Neural progenitor cell (in vitro differentiated cells): ENCODE results near the gene TSPAN17. TPM values are rescaled to one million over a fixed set of nuclear protein-coding genes. Genes with fewer than 3 reads are reported as not detected.
A peak's percentile ranks its signal among the peaks of the same experiment; 100 is the strongest.

Source experiments
- DNase-seq: peaks from one replicate; pipeline ENCODE4 v3.0.0-alpha.2; 2016; ENCODE audit warnings: low spot score
- H2AFZ ChIP-seq: fragments of 200-600 bp; sonication (generic); replicated peaks from 2 replicates; pipeline ENCODE4 v1.6.1; 2016; ENCODE audit warnings: antibody characterized with exemption
- H3F3A ChIP-seq: fragments of 200-600 bp; sonication (generic); 2 replicates; pipeline ENCODE4 v1.6.1; 2016; ENCODE audit warnings: antibody characterized with exemption, low read depth
- H3K27ac ChIP-seq: fragments of 200-600 bp; sonication (generic); 2 replicates; pipeline ENCODE4 v1.5.1; 2016; ENCODE audit warnings: mild to moderate bottlenecking
- H3K27me3 ChIP-seq: fragments of 200-600 bp; sonication (generic); 2 replicates; pipeline ENCODE4 v1.6.1; 2016; ENCODE audit warnings: mild to moderate bottlenecking, moderate library complexity
- H3K36me3 ChIP-seq: fragments of 200-600 bp; sonication (generic); 2 replicates; pipeline ENCODE4 v1.5.1; 2016
- H3K4me1 ChIP-seq: fragments of 200-600 bp; sonication (generic); 2 replicates; pipeline ENCODE4 v1.6.1; 2016; ENCODE audit warnings: mixed run types
- H3K4me2 ChIP-seq: fragments of 200-600 bp; sonication (generic); 2 replicates; pipeline ENCODE4 v1.6.1; 2016
- H3K4me3 ChIP-seq: fragments of 200-600 bp; sonication (generic); 2 replicates; pipeline ENCODE4 v1.5.1; 2016
- H3K79me2 ChIP-seq: fragments of 200-600 bp; sonication (generic); 2 replicates; pipeline ENCODE4 v1.6.1; 2016; ENCODE audit warnings: low read depth
- H3K9ac ChIP-seq: fragments of 200-600 bp; sonication (generic); 2 replicates; pipeline ENCODE4 v1.6.1; 2016
- H3K9me3 ChIP-seq: fragments of 200-600 bp; sonication (generic); 2 replicates; pipeline ENCODE4 v1.5.1; 2016; ENCODE audit warnings: low read depth
- H4K20me1 ChIP-seq: fragments of 200-600 bp; sonication (generic); 2 replicates; pipeline ENCODE4 v1.6.1; 2016; ENCODE audit warnings: low read depth
- H3K27ac Mint-ChIP-seq: 3 replicates; pipeline ENCODE4 v1.8.0; 2021; ENCODE audit warnings: mixed read lengths
- H3K27me3 Mint-ChIP-seq: 2 replicates; pipeline ENCODE4 v1.8.0; 2022; ENCODE audit warnings: low read depth, mild to moderate bottlenecking, inconsistent platforms, moderate library complexity, mixed read lengths; ENCODE audit not compliant: insufficient read depth
- H3K36me3 Mint-ChIP-seq: 3 replicates; pipeline ENCODE4 v1.8.0; 2021; ENCODE audit warnings: mixed read lengths
- H3K4me1 Mint-ChIP-seq: 3 replicates; pipeline ENCODE4 v1.8.0; 2021; ENCODE audit warnings: mixed read lengths
- H3K4me3 Mint-ChIP-seq: 3 replicates; pipeline ENCODE4 v1.8.0; 2021; ENCODE audit warnings: mild to moderate bottlenecking, moderate library complexity, mixed read lengths
- H3K9me3 Mint-ChIP-seq: 3 replicates; pipeline ENCODE4 v1.8.0; 2020; ENCODE audit warnings: mixed read lengths
- EZH2 ChIP-seq: fragments of 200-600 bp; sonication (generic); IDR thresholded peaks from 2 replicates; pipeline ENCODE4 v1.6.1; 2017; ENCODE audit warnings: antibody characterized with exemption, mild to moderate bottlenecking, moderate library complexity
- EZH2phosphoT487 ChIP-seq: fragments of 200-600 bp; sonication (generic); IDR thresholded peaks from 2 replicates; pipeline ENCODE4 v1.6.1; 2017; ENCODE audit warnings: antibody characterized with exemption
- total RNA-seq: library from RNA; depleted of rRNA; stranded (reverse); fragments of >200 nt; gene quantifications from 2 replicates; pipeline ENCODE4 v1.2.3, GENCODE V29; 2015; ENCODE audit warnings: low replicate concordance
- TF ChIP-seq, protein P1 (sequence below): fragments of 200-600 bp; sonication (generic); IDR thresholded peaks from 2 replicates; pipeline ENCODE4 v1.5.1; 2017; ENCODE audit warnings: antibody characterized with exemption, mild to moderate bottlenecking

TSPAN17 gene
- total RNA-seq, 1 donor from 2014 or later: 25.9 TPM

DNA sequence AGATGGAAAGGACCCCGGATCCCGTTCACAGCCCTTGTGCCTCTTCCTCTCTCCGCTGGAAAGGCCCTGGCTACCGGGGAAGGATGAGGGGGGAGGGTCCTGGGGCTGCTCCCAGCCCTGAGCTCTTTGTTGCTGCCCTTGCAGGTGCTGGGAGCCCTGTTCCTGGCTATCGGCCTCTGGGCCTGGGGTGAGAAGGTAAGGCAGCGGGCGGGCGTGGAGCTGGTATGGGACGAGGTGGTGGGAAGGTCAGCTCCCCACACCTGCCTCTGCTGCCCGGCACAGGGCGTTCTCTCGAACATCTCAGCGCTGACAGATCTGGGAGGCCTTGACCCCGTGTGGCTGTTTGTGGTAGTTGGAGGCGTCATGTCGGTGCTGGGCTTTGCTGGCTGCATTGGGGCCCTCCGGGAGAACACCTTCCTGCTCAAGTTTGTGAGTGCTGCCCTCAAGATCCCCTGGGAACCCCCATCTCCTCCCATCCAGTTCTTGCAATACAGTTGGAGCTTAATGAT, 4.2 kb downstream of the TSPAN17 start:
- Histone ChIP-seq H3K9me3 (no peaks in the 10 kb centered on the region), H3F3A (peaks cover 4% of the 10 kb centered on the region), H4K20me1 (peaks cover 24% of the 10 kb centered on the region), H3K4me2 (no peak overlapping the region), H3K4me3 (no peak overlapping the region), H3K36me3 (no peaks in the 10 kb centered on the region), H3K9ac (no peak overlapping the region), H3K79me2 (peaks cover 30% of the 10 kb centered on the region), H2AFZ (no peak overlapping the region), H3K4me1 (peaks cover 14% of the 10 kb centered on the region), H3K27ac (no peak overlapping the region), H3K27me3 (no peaks in the 10 kb centered on the region)
- Mint-ChIP-seq H3K27ac (no peak overlapping the region), H3K36me3 (peaks cover 5% of the 10 kb centered on the region), H3K27me3 (peaks cover 13% of the 10 kb centered on the region), H3K9me3 (no peaks in the 10 kb centered on the region), H3K4me1 (peaks cover 22% of the 10 kb centered on the region), H3K4me3 (no peak overlapping the region)
- DNase-seq: no peak
- TF ChIP-seq EZH2phosphoT487 (no peak), EZH2 (no peak)
- TF ChIP-seq, protein P1, sequence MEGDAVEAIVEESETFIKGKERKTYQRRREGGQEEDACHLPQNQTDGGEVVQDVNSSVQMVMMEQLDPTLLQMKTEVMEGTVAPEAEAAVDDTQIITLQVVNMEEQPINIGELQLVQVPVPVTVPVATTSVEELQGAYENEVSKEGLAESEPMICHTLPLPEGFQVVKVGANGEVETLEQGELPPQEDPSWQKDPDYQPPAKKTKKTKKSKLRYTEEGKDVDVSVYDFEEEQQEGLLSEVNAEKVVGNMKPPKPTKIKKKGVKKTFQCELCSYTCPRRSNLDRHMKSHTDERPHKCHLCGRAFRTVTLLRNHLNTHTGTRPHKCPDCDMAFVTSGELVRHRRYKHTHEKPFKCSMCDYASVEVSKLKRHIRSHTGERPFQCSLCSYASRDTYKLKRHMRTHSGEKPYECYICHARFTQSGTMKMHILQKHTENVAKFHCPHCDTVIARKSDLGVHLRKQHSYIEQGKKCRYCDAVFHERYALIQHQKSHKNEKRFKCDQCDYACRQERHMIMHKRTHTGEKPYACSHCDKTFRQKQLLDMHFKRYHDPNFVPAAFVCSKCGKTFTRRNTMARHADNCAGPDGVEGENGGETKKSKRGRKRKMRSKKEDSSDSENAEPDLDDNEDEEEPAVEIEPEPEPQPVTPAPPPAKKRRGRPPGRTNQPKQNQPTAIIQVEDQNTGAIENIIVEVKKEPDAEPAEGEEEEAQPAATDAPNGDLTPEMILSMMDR: no peak

DNA sequence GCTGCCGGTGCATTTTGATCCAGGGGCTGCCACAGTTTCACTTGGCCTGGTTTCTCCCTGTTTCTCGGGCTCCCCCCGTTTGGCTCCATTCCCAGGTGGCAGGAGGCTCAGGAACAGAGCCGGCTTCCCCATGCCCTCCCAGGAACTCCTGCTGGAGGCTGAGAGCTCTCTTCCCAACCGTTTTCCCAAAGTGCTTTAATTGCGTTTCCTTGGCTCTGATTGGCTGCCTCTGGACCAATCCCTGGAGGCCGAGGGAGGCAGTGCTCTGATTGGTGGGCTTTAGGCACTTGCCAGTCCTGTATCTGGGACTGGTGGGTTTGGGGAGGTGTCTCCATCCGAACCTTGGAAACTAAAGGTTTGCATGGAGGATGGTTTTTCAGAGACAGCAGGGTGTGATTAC, 4.9 kb downstream of the TSPAN17 start:
- Histone ChIP-seq H3K9ac (no peak overlapping the region), H3K4me1 (peaks cover 10% of the 10 kb centered on the region), H2AFZ (no peak overlapping the region), H4K20me1 (peaks cover 24% of the 10 kb centered on the region), H3K4me3 (no peak overlapping the region), H3K27ac (no peak overlapping the region), H3K79me2 (peaks cover 30% of the 10 kb centered on the region), H3K36me3 (no peaks in the 10 kb centered on the region), H3K27me3 (no peaks in the 10 kb centered on the region), H3F3A (no peaks in the 10 kb centered on the region), H3K4me2 (no peak overlapping the region), H3K9me3 (no peaks in the 10 kb centered on the region)
- H3K27me3 Mint-ChIP-seq: peaks cover 13% of the 10 kb centered on the region
- H3K27ac Mint-ChIP-seq: no peak overlapping the region
- H3K9me3 Mint-ChIP-seq: no peaks in the 10 kb centered on the region
- peaks cover 18% of the 10 kb centered on the region for H3K4me1 Mint-ChIP-seq
- H3K4me3 Mint-ChIP-seq: no peak overlapping the region
- peaks cover 5% of the 10 kb centered on the region for H3K36me3 Mint-ChIP-seq
- DNase-seq: peak; percentile 50
- TF ChIP-seq EZH2 (no peak), EZH2phosphoT487 (no peak)

DNA sequence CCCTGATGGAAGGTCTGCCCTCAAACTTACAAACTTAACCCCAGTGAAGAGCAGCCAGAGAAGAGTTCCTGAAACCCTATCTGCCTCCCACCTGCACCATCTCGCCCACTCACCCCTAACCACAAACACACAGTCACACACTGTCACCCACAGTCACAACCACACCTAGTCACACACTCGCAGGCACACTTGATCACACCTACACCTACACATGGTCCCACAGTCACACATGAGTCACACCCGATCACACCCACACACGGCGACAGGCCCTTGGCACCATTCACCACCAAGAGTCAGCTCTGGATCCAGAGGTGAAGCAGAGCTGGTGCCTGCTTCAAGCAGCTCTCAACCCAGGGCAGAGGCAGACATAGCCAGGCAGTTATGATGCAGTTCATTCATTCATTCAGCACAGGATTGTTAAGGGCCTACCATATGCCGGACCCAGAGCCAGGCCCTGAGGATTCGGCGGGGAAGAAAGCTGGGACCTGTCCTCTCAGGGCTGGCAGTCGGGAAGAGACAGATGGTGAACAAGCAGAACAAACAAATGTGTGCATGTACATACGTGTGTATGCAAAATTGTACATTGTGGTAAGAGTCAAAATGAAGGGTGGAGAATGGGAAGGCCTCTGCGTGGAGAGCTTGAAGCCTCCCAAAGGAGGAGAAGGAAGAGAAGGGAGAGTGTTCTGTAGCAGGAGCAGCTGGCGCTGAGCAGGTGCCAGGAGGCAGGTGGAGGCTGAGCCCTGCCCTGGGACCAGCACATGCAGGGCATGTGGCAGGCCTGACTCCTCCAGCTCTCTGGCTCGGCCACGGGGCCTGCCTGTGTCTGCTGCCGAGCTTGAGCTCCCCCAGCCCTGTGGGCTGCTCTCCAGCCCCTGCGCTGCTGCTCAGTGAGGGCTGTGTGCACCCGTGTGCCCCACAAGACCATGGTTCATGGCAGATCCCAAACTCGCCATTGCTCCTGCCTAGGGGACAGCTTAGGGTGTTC, 6.4 kb downstream of the TSPAN17 start:
- H3K4me1 ChIP-seq: peaks cover 4% of the 10 kb centered on the region
- H3K4me3 ChIP-seq: no peak overlapping the region
- Mint-ChIP-seq H3K27ac (no peak overlapping the region), H3K9me3 (no peaks in the 10 kb centered on the region), H3K36me3 (peaks cover 5% of the 10 kb centered on the region), H3K4me1 (peaks cover 13% of the 10 kb centered on the region), H3K27me3 (peaks cover 18% of the 10 kb centered on the region), H3K4me3 (peak overlapping the region; percentile 0)
- H3K36me3 ChIP-seq: no peaks in the 10 kb centered on the region
- no peak for DNase-seq
- H2AFZ ChIP-seq: no peak overlapping the region
- no peak for TF ChIP-seq EZH2
- TF ChIP-seq, protein P1: no peak
- no peak for TF ChIP-seq EZH2phosphoT487
- H3K27ac ChIP-seq: no peak overlapping the region
- peaks cover 21% of the 10 kb centered on the region for H3K79me2 ChIP-seq
- no peaks in the 10 kb centered on the region for H3K27me3 ChIP-seq
- no peak overlapping the region for H3K9ac ChIP-seq
- no peaks in the 10 kb centered on the region for H3K9me3 ChIP-seq
- H3K4me2 ChIP-seq: no peak overlapping the region
- H3F3A ChIP-seq: no peaks in the 10 kb centered on the region
- H4K20me1 ChIP-seq: peaks cover 25% of the 10 kb centered on the region
